Gastrocnemius medialis (tissue), 4 donors: ENCODE results near the gene SMARCA4.

Experiments
- CTCF ChIP-seq, 5 experiments: fragments of 450-650 bp in 3 of 5; fragments of 200-600 bp in 2 of 5; sonication (generic) in 2 of 5; IDR thresholded peaks in 4 of 5; conservative IDR thresholded peaks in 1 of 5; 1 replicate in 4 of 5; 2 replicates in 1 of 5; pipeline ENCODE4 v1.5.1; 2016 to 2019; ENCODE audit warnings: antibody characterized with exemption in 5 of 5, mild to moderate bottlenecking in 3 of 5, moderate library complexity in 3 of 5
- POLR2A ChIP-seq, 2 donors: fragments of 450-650 bp; IDR thresholded peaks; one replicate each; pipeline ENCODE4 v1.6.1; 2017; ENCODE audit warnings: antibody characterized with exemption in 2 of 2, mild to moderate bottlenecking in 2 of 2, moderate library complexity in 2 of 2

DNA sequence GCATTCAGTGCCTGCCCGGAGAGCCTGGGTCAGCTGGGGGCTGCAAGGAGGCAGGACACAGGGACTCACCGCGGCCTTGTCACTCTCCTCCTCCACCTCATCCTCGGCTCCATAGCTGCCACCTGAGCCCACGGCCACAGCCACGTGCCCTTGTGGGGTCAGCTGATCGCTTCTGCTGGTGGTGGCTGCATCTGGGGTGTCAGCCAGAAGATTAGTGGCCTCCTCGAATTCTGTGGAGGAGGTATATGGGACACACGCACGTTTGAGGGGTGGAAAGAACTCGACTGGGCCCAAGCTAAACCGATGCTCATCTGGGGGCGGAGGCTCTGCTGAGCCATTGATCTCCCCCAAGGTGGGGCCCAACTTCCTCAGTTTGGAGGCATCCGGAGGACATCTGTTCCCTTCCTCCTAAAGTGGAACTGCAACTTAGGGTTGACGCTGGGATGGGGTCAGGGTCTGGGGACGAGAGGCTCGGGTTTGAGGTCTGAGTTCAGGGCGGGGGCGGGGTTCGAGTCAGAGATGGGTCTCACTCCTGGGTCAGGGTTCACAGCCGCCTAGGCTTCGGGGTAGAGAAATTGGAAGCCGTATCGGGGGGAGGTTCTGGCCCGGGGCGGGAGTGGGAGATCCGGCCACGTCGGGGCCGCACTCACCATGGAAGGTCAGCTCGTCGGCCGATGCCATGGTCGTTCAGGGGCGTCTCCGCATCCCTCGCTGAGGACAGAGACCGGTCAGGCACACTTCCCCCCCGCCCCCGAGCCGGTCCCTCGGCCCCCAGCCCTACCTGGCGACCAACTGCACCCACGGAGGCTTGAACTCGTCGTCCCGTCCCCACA is 32.9 kb upstream of the SMARCA4 start:
- TF ChIP-seq CTCF (IDR thresholded peaks at IDR 0.05 in 4 of 5, conservative IDR thresholded peaks at IDR 0.05 in 1 of 5), result no peak
- TF ChIP-seq POLR2A (IDR thresholded peaks at IDR 0.05), result no peak
